Stimulated activated CD8-positive, alpha-beta memory T cell treated with anti-CD3 and anti-CD28 coated beads, Interleukin-12 subunit alpha, Interleukin-12 subunit beta, amount 100 ng/mL, for 4 hours (primary cell): ENCODE measurements around the gene MAU2.

ENCODE experiments used
- DNase-seq: peaks from one replicate; pipeline ENCODE4 v3.0.0-alpha.2; 2020; ENCODE audit warnings: low read depth

Gene MAU2

DNA sequence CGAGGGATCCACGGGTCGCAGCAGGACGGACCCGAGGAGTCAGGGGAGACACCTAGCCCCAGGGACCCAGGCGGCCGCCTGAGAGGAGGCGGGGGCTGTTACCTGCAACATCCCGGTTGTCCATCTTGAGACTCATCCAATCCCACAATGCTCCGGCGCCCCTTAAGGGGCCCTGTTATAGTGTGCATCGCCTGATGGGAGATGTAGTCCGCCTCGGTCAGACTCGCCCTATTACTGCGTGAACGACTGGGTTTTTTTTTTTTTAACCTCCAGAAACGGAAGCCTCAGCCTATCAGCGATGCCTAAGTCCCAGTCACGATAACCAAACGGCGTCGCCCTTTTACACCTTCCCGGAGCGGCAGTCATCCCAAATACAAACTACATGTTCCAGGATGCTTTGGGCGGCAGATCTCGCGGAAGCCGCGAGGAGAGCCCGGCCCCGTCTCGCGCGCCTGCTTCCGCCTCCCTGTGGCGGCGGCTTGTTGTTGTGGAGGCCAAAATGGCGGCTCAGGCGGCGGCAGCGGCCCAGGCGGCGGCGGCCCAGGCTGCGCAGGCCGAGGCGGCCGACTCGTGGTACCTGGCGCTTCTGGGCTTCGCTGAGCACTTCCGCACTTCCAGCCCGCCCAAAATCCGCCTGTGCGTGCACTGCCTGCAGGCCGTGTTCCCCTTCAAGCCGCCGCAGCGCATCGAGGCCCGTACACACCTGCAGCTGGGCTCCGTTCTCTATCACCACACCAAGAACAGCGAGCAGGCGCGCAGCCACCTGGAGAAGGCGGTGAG lies at the start of gene MAU2, which contains the start of gene SUGP1:
TSS of gene MAU2 (plus strand) at position 469 of the 780 bp plus-strand sequence. CDS start at position 500, 31 bp downstream.
TSS of gene SUGP1 (minus strand) at position 149 of the 780 bp plus-strand sequence. CDS start at position 136, 13 bp downstream.
- DNase-seq: peak; percentile 79

- no peak for DNase-seq
Measured at GRCh38 chr19:19271828-19272599, 48.6 kb upstream of the MAU2 start.

DNA sequence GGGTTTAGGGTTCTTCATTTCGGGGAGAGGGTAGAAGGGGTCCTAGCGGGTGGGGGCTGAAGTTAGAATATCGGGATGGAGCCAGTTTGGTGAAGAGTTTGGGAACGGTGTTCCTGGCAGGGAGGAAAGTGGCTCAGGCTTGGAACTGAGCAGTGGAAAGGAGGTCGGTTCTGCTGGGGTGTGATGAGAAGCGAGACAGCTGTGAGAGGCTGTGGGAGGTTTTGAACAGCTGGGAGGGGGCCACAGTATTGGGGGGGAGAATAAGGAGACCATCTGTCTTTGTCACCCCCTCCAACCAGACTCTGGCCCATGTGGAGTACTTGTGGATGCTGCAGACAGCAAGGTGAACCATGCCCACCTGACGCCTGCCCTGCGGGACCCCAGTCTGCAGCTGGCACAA lies 46.5 kb upstream of the MAU2 start:
- no peak for DNase-seq

DNA sequence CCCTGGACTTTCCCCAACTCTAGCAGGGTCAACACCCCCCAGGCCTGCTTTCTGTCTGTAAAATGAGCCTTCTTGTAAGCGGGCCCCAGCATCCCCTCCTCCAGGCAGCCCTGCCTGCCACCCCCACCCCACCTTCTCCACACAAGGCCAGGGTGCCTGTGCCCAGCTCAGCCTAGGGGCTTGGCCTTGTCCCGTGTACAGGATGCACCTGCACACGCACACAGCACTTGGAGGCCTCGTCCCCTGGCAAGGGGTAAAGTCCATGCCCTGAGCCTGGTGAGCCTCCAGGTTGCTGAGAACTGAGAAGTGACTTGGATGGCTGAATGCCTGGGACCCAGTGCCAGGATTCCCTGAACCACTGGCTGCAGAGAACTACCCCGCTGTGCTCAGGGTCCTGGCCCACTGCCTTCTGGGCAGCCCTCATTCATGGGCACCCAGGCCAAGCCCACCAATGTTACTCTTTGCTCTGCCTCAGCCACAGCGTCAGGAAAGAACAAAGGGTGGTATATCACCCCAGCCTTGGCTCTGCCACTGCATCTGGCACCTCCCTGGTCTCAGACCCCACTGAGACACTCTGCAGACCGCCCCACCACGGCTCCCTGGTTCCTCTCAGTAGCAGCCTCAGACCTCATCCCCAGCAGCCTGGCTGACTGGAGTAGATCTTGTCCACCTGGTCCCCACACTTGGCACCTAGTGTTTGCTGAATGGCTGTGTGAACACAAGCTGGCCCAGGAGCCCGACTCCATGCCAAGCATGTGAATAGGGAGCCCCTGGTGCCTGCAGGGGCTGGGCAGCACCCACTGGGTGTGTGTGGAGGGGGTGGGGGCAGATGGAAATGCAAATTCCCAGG lies 45.7 kb upstream of the MAU2 start:
- no peak for DNase-seq

- no peak for DNase-seq
Measured at GRCh38 chr19:19276386-19276785, 44.2 kb upstream of the MAU2 start.

- DNase-seq: no peak
Measured at GRCh38 chr19:19276851-19277250, 43.8 kb upstream of the MAU2 start.

- no peak for DNase-seq
Measured at GRCh38 chr19:19278315-19278714, 42.3 kb upstream of the MAU2 start.

- DNase-seq: no peak
Measured at GRCh38 chr19:19279062-19279612, 41.5 kb upstream of the MAU2 start.

GRCh38 chr19:19279853-19280252 lies 40.8 kb upstream of the MAU2 start:
- DNase-seq: no peak

GRCh38 chr19:19280561-19280960 lies 40.1 kb upstream of the MAU2 start:
- DNase-seq: no peak

- no peak for DNase-seq
Measured at GRCh38 chr19:19285686-19286085, 34.9 kb upstream of the MAU2 start.

DNA sequence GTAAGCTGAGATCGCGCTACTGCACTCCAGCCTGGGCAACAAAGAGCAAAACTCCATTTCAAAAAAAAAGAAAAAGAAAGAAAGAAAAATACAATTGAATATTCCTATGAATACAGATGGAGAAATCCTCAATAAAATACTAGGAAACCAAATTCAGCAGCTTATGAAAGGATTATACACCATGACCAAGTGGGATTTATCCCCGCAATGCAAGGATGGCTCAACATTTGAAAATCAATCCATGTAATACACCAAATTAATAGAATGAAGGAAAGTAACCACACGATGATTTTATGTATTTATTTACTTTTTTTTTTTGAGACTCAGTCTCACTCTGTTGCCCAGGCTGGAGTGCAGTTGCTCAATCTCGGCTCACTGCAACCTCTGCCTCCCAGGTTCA lies 28.0 kb upstream of the MAU2 start:
- DNase-seq: no peak

DNA sequence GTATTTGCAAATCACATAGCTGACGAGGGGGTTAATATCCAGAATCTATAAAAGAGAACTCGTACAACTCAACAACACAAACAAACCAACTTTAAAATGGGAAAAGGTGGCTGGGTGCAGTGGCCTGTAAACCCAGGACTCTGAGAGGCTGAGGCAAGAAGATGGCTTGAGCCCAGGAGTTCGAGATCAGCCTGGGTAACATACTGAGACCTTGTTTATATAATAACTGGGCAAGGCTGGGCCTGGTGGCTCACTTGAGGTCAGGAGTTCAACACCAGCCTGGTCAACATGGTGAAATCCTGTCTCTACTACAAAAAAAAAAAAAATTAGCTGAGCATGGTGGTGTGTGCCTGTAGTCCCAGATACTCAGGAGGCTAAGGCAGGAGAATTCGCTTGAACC lies 25.7 kb upstream of the MAU2 start:
- no peak for DNase-seq

GRCh38 chr19:19296953-19297689 lies 23.5 kb upstream of the MAU2 start:
- DNase-seq: no peak

GRCh38 chr19:19297759-19298158 lies 22.9 kb upstream of the MAU2 start:
- no peak for DNase-seq

DNA sequence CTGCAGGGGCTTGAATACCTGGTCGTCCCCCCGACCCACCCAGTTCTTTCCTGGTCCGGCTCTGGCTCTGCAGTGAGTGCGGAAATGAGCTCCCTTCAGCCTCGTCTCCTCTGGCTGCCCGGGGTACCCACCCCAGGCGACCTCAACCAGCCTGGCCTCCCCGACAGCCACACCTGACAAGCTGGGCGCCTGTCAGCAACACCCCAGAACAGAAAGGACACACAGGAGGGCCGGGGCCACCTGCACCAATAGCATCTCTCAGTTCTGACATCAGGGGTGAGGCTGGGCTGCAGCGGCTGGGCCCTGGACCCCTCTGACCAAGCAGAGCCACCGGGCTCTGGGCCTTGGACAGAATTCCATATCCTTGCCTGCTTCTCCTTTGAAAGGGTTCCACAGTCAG lies 20.0 kb upstream of the MAU2 start:
- no peak for DNase-seq

GRCh38 chr19:19303411-19303810 lies 17.2 kb upstream of the MAU2 start:
- DNase-seq: no peak

GRCh38 chr19:19304186-19304965 lies 16.3 kb upstream of the MAU2 start:
- DNase-seq: no peak

DNA sequence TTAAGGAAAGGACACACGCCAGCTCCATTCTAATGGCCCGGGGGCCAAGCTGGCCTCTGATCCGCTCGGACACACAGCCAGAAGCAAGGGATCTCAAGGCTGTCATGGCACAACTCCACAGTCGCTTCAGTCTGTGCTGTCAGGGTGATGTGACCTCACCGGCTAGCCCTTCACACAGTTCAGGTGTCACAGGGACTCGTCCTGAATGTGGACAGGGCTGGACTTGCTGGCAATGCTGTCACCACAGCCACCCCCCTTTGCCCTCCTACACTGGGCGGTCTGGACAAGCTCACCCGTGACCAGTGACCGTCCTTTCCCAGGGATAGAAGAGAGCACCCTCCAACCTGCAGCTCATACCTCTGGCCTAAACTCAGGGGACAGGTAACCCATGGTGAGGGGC lies 15.6 kb upstream of the MAU2 start:
- no peak for DNase-seq

DNA sequence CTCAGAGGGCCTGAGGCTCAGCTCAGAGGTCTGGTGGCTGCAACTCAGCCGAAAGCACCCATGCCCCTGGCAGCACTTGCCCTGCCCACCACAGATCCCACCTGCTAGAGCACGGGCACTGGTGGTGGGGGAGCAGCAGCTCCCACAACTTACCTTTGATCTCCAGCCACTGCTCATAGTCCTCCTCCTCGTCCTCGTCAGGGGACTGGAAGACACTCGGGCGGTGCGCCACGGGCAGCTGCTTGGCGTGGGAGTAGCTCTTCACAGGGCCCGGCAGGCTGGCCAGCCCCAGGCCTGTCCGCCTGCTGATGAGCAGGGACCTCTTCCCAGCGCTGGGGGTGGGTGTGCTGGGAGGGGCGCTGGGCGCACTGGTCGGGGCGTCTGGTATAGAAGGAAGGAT lies 14.9 kb upstream of the MAU2 start:
- DNase-seq: no peak

DNA sequence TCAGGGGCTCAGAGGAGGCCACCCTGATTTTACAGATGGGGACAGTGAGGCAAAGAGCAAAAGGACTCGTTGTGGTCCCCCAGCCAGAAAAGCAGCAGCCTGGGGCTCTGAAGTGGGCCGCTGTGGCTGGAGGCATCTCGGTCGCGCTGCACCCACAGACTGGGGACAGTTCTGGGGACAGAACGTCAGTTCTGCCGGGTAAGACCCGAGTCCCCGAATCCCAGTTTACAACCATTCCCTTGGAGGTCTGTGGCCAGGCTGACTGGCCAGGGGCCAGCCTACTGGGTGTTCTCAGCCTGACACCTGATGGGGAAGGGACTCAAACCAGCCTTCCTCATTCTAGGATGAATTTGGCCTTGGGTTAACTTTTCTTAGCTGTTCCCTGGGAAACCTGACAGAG lies 14.4 kb upstream of the MAU2 start:
- no peak for DNase-seq
